HFFc6 (cell line): ENCODE results near the gene ALG9. TPM values are rescaled to one million over a fixed set of nuclear protein-coding genes. Genes with fewer than 3 reads are reported as not detected.
A peak's percentile ranks its signal among the peaks of the same experiment; 100 is the strongest.

Source experiments
- DNase-seq: peaks from one replicate; pipeline ENCODE4 v3.0.0-alpha.2; 2018
- H3K27ac Mint-ChIP-seq: 2 replicates; pipeline ENCODE4 v1.8.0; 2020; ENCODE audit warnings: mild to moderate bottlenecking, mixed read lengths
- H3K27me3 Mint-ChIP-seq: 2 replicates; pipeline ENCODE4 v1.8.0; 2021; ENCODE audit warnings: mild to moderate bottlenecking, moderate library complexity, mixed read lengths; ENCODE audit not compliant: insufficient read depth
- H3K36me3 Mint-ChIP-seq: 2 replicates; pipeline ENCODE4 v1.8.0; 2021; ENCODE audit warnings: low read depth, mixed read lengths
- H3K4me1 Mint-ChIP-seq: 2 replicates; pipeline ENCODE4 v1.8.0; 2020; ENCODE audit warnings: low read depth, mixed read lengths
- H3K4me3 Mint-ChIP-seq: 2 replicates; pipeline ENCODE4 v1.8.0; 2020; ENCODE audit warnings: mild to moderate bottlenecking, moderate library complexity, mixed read lengths
- H3K9me3 Mint-ChIP-seq: 2 replicates; pipeline ENCODE4 v1.8.0; 2020; ENCODE audit warnings: mild to moderate bottlenecking, mixed read lengths
- total RNA-seq, 6 experiments: library from RNA; stranded (reverse); fragmentation: NEBNext Ultra II Directional; extraction: Animal tissue kit (Norgen Biotek cat#: 25700); gene quantifications; 2 replicates in 1 of 6; 3 replicates in 5 of 6; pipeline ENCODE4 v1.2.3, GENCODE V29; 2021
- TF ChIP-seq, protein P1 (sequence below): fragments of 200-600 bp; sonication (generic); IDR thresholded peaks from 2 replicates; pipeline ENCODE4 v1.5.0; 2021; ENCODE audit warnings: antibody characterized with exemption, mild to moderate bottlenecking

The ALG9 gene
- total RNA-seq, 6 experiments from 2014 or later: 31.1 to 44.2 (median 36.5) TPM

GRCh38 chr11:111756097-111756496 lies 115.3 kb downstream of the ALG9 start:
- H3K36me3 Mint-ChIP-seq: peaks cover 52% of the 10 kb centered on the region
- DNase-seq: no peak
- H3K27me3 Mint-ChIP-seq: no peaks in the 10 kb centered on the region; the same call in 1 of the 2 replicates
- H3K27ac Mint-ChIP-seq: peak overlapping the region; percentile 36; the same call in 1 of the 2 replicates
- TF ChIP-seq, protein P1, sequence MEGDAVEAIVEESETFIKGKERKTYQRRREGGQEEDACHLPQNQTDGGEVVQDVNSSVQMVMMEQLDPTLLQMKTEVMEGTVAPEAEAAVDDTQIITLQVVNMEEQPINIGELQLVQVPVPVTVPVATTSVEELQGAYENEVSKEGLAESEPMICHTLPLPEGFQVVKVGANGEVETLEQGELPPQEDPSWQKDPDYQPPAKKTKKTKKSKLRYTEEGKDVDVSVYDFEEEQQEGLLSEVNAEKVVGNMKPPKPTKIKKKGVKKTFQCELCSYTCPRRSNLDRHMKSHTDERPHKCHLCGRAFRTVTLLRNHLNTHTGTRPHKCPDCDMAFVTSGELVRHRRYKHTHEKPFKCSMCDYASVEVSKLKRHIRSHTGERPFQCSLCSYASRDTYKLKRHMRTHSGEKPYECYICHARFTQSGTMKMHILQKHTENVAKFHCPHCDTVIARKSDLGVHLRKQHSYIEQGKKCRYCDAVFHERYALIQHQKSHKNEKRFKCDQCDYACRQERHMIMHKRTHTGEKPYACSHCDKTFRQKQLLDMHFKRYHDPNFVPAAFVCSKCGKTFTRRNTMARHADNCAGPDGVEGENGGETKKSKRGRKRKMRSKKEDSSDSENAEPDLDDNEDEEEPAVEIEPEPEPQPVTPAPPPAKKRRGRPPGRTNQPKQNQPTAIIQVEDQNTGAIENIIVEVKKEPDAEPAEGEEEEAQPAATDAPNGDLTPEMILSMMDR: no peak
- H3K4me1 Mint-ChIP-seq: peaks cover 14% of the 10 kb centered on the region
- no peaks in the 10 kb centered on the region for H3K9me3 Mint-ChIP-seq
- H3K4me3 Mint-ChIP-seq: no peak overlapping the region

DNA sequence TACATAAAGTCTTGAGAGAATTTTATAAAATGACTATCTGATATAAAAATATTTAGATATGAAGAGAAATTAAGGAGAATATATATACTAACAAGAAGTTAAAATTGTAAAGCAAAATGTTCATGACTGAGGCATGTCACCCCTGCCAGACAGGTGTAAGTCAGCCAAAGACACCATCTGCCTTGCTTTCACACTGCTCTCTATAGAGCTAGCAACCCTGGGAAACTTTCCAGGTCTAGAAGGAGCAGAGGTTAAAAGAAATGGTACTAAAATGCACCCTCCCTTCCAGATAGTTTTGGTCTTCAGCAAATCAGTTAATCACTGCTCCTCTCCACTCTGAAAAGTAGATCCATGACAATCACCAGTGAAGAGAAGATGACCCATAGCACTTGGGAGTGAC lies 121.7 kb downstream of the ALG9 start:
- no peak overlapping the region for H3K4me3 Mint-ChIP-seq
- peaks cover 39% of the 10 kb centered on the region for H3K4me1 Mint-ChIP-seq
- no peak overlapping the region; the same call in 1 of the 2 replicates for H3K27ac Mint-ChIP-seq
- H3K27me3 Mint-ChIP-seq: no peaks in the 10 kb centered on the region; the same call in 1 of the 2 replicates
- H3K9me3 Mint-ChIP-seq: no peaks in the 10 kb centered on the region
- H3K36me3 Mint-ChIP-seq: peaks cover 57% of the 10 kb centered on the region
- TF ChIP-seq, protein P1: no peak
- DNase-seq: no peak

DNA sequence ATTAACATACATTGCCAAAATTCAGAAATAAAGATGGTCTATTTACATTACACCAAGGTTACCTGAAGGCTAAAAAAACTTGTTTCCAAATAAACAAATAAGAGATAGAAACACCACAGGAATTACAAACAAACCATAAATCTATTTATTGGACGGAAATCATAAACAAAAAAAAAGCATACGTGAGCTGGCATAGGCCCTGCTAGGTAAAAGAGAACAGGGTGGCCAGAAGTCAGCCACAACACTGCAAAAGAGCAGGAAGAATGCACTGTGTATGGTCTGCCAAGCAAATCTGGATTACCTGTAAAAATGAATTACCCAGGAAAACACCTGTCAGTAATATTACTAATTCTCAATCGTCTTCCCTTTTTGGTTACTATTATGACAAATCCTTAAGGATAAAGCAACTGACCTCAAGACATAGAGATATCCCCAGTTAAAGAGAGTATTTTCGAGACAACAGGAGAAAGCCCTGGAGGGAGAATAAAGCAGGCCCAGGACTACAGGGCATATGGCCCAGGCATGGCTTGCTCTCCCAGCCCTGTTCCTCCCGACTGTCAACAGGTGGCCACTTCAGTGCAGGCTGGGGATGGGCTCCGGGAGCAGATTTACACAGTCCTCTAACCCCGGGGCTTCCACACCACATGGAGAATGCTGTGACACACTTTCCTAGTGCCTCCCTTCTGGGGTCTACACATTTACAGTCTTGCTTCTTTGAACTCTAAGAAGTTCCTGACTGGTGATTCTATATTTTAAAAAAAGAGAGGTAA lies 123.2 kb downstream of the ALG9 start:
- Mint-ChIP-seq H3K36me3 (peaks cover 61% of the 10 kb centered on the region), H3K4me3 (no peak overlapping the region), H3K4me1 (peaks cover 51% of the 10 kb centered on the region), H3K27me3 (no peaks in the 10 kb centered on the region; the same call in 1 of the 2 replicates), H3K27ac (peak overlapping the region; percentile 20), H3K9me3 (no peaks in the 10 kb centered on the region)
- TF ChIP-seq, protein P1: no peak
- no peak for DNase-seq

DNA sequence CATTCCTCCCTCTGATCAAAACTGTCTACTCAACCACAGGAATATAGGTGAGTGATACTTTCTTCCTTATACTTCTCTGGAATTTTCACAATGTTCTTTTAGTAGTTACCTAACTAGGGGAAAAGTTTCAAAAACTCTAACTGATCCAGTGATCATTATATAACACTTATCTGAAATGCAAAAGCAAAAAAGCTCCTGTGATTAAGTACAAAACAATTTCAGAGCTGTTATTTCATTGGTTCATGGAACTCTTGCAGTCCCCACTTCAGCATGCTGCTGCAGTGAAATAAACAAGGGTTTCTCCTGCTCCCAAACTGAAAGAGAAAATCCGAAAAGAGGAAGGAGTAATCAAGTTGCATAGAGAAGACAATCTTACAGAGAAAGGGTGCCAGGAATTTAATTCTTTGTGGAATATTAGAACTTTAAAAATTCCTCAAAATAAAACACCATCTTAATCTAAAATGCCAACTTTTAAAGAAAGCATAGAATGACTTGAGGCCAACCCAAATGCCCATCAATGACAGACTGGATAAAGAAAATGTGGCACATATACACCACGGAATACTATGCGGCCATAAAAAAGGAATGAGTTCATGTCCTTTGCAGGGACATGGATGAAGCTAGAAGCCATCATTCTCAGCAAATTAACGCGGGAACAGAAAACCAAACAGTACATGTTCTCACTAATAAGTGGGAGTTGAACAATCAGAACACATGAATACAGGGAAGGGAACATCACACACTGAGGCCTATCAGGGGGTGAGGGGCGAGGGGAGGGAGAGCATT lies 125.5 kb downstream of the ALG9 start:
- peak; percentile 50 for DNase-seq
- Mint-ChIP-seq H3K27ac (peak overlapping the region; percentile 88), H3K27me3 (no peaks in the 10 kb centered on the region; the same call in 1 of the 2 replicates), H3K4me1 (peaks cover 51% of the 10 kb centered on the region), H3K9me3 (no peaks in the 10 kb centered on the region), H3K4me3 (peak overlapping the region; percentile 72), H3K36me3 (peaks cover 64% of the 10 kb centered on the region)
- TF ChIP-seq, protein P1: no peak

- no peak for DNase-seq
- no peaks in the 10 kb centered on the region; the same call in none of the 2 replicates for H3K27me3 Mint-ChIP-seq
- peaks cover 59% of the 10 kb centered on the region for H3K36me3 Mint-ChIP-seq
- H3K27ac Mint-ChIP-seq: peak overlapping the region; percentile 60
- H3K4me1 Mint-ChIP-seq: peaks cover 57% of the 10 kb centered on the region
- no peak overlapping the region for H3K4me3 Mint-ChIP-seq
- H3K9me3 Mint-ChIP-seq: no peaks in the 10 kb centered on the region
- TF ChIP-seq, protein P1: no peak
These were observed 127.7 kb downstream of the ALG9 start for GRCh38 chr11:111743700-111744099.
